GM18505 (cell line): ENCODE results near the gene MYO7B.

Experiments
- ATAC-seq: cut with Tn5 transposase; IDR thresholded peaks from one replicate; pipeline ENCODE4 v1.9.1; 2021; ENCODE audit not compliant: unreplicated experiment
- POLR2A ChIP-seq: IDR thresholded peaks from 4 replicates; pipeline ENCODE4 v1.6.1; 2011; ENCODE audit warnings: borderline replicate concordance; ENCODE audit not compliant: insufficient read depth, insufficient read length; ENCODE audit errors: extremely low read depth

The MYO7B gene

DNA sequence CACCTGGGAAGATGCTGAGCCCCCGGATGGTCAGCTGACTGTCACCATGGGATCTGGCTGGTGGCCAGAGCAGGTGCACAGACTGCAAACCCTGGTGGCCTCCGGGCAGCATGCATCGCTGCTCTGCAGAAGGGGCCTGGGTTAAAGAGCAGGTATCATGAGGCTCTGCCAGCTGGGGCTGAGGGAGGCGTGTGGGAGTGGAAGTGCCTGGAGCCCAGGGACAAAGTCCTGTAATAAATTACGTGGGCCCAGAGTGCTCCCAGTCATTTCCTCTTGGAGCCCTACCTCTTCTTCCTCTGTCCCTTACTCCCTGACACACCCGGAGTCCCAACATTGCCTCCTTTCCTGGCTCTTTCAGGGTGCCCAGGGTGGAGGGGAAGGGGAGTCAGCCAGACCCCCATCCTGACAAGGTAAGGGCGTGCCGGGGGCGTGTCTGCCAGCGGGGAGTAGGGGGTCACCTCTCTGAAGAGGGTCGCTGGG is at the start of gene MYO7B:
TSS of gene MYO7B (plus strand) at position 262 of the 480 bp plus-strand sequence. CDS start 24,040 bp downstream, outside the sequence.
- no peak for ATAC-seq
- TF ChIP-seq POLR2A: no peak

DNA sequence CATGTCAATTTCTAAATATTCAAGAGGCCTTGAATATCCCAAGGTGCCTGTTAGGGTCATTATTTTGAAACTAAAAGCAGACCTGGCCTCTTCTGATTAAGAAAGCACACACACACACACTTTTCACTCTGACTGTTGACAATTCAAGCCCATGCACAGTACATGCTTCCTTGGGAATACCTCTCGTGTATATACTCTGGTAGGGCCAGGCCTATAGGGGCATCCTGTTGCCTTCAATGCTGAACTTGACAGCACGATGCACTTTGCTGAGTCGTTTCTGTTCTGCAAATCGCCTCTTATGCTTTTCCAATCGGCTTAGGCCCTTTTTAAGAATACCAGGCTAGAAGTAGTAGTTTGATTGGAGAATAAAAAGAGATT is 49.8 kb upstream of the MYO7B start:
- ATAC-seq: no peak
- no peak for TF ChIP-seq POLR2A

- no peak for TF ChIP-seq POLR2A
- ATAC-seq: no peak
Observed at GRCh38 chr2:127486247-127487058, 49.0 kb upstream of the MYO7B start.

DNA sequence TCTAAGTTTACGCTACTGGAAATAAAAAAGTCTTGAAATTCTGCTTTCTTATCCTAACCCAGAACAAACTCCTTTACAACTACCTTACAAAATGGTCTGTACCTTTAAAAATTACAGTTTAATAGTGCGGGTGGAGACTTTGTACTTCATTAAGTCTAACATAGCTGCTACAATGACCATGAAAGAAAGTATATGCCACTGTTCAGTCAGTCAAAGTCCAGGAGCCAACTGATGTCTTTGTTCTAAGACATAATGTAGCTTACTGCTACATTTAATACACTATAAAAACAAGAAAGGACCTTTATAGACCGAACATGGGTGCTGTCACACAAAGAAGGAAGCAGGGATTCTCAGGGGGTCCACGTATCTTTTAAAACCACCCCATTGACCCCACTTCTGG is 45.2 kb upstream of the MYO7B start:
- ATAC-seq: no peak
- TF ChIP-seq POLR2A: no peak

GRCh38 chr2:127498386-127498785 is 37.1 kb upstream of the MYO7B start:
- TF ChIP-seq POLR2A: no peak
- no peak for ATAC-seq

GRCh38 chr2:127503491-127503890 is 32.0 kb upstream of the MYO7B start:
- no peak for TF ChIP-seq POLR2A
- ATAC-seq: no peak

GRCh38 chr2:127504552-127505430 is 30.7 kb upstream of the MYO7B start:
- ATAC-seq: no peak
- no peak for TF ChIP-seq POLR2A

- ATAC-seq: no peak
- no peak for TF ChIP-seq POLR2A
Observed at GRCh38 chr2:127506510-127506909, 29.0 kb upstream of the MYO7B start.

DNA sequence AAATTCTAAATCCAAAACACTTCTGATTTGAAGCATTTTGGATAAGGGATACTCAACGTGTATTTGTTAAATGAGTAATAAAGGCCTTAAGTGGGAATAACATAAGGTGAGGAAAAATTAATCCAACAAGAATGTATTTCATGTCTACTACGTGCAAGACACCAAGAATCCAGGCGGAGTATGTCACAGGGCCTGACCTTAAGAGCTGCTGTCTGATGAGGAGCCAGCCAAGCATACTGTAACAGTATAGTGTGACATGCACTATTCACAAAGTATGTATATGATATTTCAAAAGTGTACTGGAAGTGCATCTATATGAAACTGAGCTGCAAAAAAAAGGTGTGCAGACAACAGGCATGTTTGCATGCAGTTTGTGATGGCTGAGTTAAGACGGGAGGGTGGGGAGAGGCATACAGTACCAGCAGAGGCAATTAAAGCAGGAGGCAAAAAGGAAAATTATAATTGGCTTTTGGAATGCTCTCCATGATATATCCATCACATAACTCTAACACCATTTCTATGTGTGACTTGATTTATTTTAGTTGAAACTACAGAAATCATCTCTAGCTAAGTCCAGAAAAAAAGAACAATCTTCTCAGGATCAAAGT is 27.4 kb upstream of the MYO7B start:
- no peak for ATAC-seq
- no peak for TF ChIP-seq POLR2A

DNA sequence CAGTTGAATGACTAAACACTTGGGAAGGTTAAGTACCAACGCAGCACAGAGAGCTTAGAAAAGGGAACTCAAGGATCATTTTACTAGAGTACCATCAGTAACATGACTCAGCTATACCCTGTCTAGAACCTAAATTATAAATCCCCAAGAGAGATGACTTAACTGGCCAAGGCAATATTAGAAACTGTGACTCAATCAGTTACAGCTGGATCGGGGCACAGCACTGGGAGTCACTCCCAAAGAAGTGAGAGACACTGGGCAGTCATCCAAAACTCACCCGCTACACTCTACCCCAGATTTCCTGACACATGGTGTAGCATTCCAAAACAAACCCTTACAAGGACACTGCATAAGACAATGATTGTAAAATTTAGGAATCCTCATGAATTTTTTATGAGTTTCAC is 26.9 kb upstream of the MYO7B start:
- no peak for TF ChIP-seq POLR2A
- ATAC-seq: no peak

DNA sequence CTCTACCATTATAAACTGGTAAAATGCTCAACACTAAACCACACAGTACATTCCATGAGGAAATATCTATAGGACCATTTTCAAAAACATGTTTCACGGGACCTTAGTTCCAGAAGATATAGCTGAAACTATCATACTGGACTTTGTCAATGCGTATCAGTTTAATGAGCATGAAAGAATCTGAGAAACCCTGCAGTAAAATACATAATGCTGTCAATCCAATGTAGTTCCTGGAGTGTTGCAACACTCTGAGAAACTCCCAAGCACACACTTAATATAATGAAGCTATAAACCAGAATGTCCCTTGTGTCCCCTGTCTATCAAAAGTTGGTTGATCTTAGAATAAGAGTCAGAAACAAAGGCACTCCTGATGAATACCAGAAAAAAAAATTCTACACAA is 25.4 kb upstream of the MYO7B start:
- no peak for ATAC-seq
- TF ChIP-seq POLR2A: no peak

- TF ChIP-seq POLR2A: no peak
- no peak for ATAC-seq
Observed at GRCh38 chr2:127511090-127511695, 24.3 kb upstream of the MYO7B start.

DNA sequence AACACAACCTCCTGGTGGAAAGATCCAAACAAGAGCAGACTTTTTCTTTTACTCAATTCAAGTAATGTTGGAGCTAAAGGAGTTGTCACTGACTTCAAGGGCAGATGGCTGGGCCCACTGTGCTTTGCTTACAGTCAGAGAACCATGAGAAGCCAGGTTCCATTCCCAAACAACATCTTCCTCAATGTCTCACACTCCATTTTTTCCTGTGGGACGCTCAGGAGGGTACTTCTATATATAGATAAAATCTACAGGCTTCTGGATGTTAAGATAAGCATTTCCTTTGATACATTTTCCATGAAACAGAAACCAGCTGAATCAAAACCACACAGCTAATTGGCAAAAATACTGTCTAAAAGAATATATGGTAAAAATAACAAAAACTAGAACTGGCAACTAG is 23.6 kb upstream of the MYO7B start:
- ATAC-seq: no peak
- TF ChIP-seq POLR2A: no peak

DNA sequence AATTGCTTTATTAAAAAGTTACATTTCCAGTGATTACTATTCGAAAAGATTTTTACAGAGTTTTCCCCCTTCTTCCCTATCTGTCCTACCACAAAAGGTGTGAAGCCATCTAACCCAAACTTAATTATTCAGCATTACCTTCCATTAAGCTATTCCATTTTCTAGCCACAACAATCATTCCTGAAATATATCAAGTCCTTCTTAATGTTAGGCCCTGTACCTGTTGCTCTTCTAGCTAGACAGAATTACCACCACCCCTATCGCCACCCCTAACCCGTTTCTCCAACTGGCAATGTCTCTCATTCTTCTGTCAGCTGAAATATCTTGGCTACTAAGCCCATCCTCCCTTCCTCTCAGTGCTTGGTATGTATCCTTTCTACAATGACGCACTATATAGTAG is 23.1 kb upstream of the MYO7B start:
- no peak for ATAC-seq
- no peak for TF ChIP-seq POLR2A

DNA sequence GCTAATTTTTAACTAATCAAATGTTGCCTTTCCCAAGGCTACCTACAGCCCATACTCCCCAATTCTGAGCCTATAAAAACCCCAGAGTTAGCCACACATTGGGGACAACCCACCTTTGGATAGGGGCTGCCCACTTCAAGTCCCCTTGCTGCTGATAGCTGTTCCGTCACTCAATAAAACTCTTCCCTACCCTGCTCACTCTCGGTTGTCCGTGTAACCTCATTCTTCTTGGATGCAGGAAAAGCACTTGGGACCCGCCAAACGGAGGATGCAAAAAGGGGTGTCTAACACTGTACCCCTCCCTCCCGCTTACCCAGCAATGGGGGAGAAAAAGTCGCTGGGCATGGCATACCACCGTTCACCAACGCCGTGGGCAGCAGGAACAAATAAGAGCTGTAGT is 21.4 kb upstream of the MYO7B start:
- ATAC-seq: no peak
- TF ChIP-seq POLR2A: no peak
